OCI-M2 (cell line): Measurements from ENCODE around the gene ARHGAP4.

Source experiments
- DNase-seq: peaks from one replicate; lab custom pipeline; 2025; ENCODE audit not compliant: unreplicated experiment; lab: John Stamatoyannopoulos, UW

ARHGAP4 gene

GRCh38 chrX:153868576-153869472 is 57.2 kb downstream of the ARHGAP4 start:
- no peak for DNase-seq

- DNase-seq: no peak
These were observed 58.4 kb downstream of the ARHGAP4 start for GRCh38 chrX:153867671-153868070.

GRCh38 chrX:153867139-153867538 is 58.9 kb downstream of the ARHGAP4 start:
- DNase-seq: no peak

GRCh38 chrX:153866302-153867019 is 59.6 kb downstream of the ARHGAP4 start:
- DNase-seq: no peak

- no peak for DNase-seq
These were observed 60.4 kb downstream of the ARHGAP4 start for GRCh38 chrX:153865685-153866084.

GRCh38 chrX:153865321-153865580 is 60.8 kb downstream of the ARHGAP4 start:
- no peak for DNase-seq

GRCh38 chrX:153864561-153865320 is 61.3 kb downstream of the ARHGAP4 start:
- no peak for DNase-seq

GRCh38 chrX:153864101-153864500 is 62.0 kb downstream of the ARHGAP4 start:
- no peak for DNase-seq

- no peak for DNase-seq
These were observed 62.6 kb downstream of the ARHGAP4 start for GRCh38 chrX:153863251-153863991.

GRCh38 chrX:153862369-153863250 is 63.5 kb downstream of the ARHGAP4 start:
- DNase-seq: no peak

GRCh38 chrX:153861733-153862310 is 64.2 kb downstream of the ARHGAP4 start:
- DNase-seq: no peak

GRCh38 chrX:153861151-153861550 is 64.9 kb downstream of the ARHGAP4 start:
- no peak for DNase-seq
